Measurements from ENCODE around the gene ITGB2. TPM values are rescaled to one million over a fixed set of nuclear protein-coding genes. Genes with fewer than 3 reads are reported as not detected.

Gene ITGB2
- total RNA-seq, 1 donor from 2014 or later = not detected

DNA sequence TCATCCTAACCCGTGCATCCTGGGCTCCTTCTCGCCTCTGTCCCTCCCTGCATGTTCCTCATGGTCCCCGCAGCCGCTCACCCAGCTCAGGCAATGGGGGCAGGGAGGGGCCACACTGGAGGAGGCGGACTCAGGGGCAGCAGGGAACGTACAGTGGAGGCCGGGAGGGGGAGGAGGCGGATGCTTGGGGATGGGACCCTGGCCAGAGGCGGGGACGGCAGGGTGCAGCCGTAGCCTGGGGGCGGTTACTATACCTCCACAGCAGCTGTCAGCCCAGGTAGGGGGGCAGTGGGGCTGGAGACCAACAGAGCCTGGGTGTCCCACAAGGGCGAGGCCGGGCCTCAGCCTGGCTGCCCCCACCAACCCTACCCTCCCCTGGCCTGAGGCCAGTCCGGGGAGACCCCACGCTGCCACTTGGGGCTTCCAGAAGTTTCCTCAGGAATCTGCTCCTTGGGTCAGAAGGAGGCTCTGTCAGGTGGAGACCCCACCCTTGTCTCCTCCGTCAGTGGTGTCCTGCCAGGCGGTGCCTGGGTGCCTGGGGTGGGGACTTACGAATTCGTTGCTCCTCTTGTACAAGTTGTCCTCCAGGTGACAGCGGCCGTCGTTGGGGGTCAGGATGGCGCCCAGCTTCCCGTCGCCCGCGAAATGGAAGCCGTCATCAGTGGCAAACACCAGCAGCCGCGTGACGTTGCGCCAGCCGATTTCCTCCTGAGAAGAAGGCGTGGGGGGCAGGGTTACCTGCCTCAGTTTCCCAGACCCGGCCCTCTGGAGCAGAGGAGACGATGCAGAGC lies 20.7 kb downstream of the ITGB2 start:
- H3K27ac Mint-ChIP-seq = no peak overlapping the region
- H3K27me3 ChIP-seq = no peaks in the 10 kb centered on the region
- H3K9ac ChIP-seq = no peak overlapping the region
- H3K79me2 ChIP-seq (ENCODE audit: low read depth) = no peaks in the 10 kb centered on the region
- no peaks in the 10 kb centered on the region for H3K36me3 Mint-ChIP-seq
- DNase-seq (ENCODE audit: low spot score) = no peak
- H3K27ac ChIP-seq = no peak overlapping the region
- H3K4me1 ChIP-seq = peaks cover 10% of the 10 kb centered on the region
- H3K4me1 Mint-ChIP-seq = peaks cover 15% of the 10 kb centered on the region
- no peak overlapping the region for H3K4me2 ChIP-seq
- no peak overlapping the region for H2AFZ ChIP-seq (replicated peaks)
- peaks cover 14% of the 10 kb centered on the region for H3K27me3 Mint-ChIP-seq (ENCODE audit: insufficient read depth, low read depth)
- no peaks in the 10 kb centered on the region for H3K36me3 ChIP-seq
- H3K4me3 Mint-ChIP-seq = no peak overlapping the region
- peaks cover 9% of the 10 kb centered on the region for H3F3A ChIP-seq (ENCODE audit: low read depth)
- no peaks in the 10 kb centered on the region for H4K20me1 ChIP-seq (ENCODE audit: low read depth)
- no peaks in the 10 kb centered on the region for H3K9me3 Mint-ChIP-seq
- TF ChIP-seq, protein P1, sequence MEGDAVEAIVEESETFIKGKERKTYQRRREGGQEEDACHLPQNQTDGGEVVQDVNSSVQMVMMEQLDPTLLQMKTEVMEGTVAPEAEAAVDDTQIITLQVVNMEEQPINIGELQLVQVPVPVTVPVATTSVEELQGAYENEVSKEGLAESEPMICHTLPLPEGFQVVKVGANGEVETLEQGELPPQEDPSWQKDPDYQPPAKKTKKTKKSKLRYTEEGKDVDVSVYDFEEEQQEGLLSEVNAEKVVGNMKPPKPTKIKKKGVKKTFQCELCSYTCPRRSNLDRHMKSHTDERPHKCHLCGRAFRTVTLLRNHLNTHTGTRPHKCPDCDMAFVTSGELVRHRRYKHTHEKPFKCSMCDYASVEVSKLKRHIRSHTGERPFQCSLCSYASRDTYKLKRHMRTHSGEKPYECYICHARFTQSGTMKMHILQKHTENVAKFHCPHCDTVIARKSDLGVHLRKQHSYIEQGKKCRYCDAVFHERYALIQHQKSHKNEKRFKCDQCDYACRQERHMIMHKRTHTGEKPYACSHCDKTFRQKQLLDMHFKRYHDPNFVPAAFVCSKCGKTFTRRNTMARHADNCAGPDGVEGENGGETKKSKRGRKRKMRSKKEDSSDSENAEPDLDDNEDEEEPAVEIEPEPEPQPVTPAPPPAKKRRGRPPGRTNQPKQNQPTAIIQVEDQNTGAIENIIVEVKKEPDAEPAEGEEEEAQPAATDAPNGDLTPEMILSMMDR (IDR thresholded peaks at IDR 0.05) = no peak
- no peak for TF ChIP-seq EZH2 (IDR thresholded peaks at IDR 0.05)
- no peak for TF ChIP-seq EZH2phosphoT487 (IDR thresholded peaks at IDR 0.05)
- H3K4me3 ChIP-seq = no peak overlapping the region
- no peaks in the 10 kb centered on the region for H3K9me3 ChIP-seq (ENCODE audit: low read depth)

DNA sequence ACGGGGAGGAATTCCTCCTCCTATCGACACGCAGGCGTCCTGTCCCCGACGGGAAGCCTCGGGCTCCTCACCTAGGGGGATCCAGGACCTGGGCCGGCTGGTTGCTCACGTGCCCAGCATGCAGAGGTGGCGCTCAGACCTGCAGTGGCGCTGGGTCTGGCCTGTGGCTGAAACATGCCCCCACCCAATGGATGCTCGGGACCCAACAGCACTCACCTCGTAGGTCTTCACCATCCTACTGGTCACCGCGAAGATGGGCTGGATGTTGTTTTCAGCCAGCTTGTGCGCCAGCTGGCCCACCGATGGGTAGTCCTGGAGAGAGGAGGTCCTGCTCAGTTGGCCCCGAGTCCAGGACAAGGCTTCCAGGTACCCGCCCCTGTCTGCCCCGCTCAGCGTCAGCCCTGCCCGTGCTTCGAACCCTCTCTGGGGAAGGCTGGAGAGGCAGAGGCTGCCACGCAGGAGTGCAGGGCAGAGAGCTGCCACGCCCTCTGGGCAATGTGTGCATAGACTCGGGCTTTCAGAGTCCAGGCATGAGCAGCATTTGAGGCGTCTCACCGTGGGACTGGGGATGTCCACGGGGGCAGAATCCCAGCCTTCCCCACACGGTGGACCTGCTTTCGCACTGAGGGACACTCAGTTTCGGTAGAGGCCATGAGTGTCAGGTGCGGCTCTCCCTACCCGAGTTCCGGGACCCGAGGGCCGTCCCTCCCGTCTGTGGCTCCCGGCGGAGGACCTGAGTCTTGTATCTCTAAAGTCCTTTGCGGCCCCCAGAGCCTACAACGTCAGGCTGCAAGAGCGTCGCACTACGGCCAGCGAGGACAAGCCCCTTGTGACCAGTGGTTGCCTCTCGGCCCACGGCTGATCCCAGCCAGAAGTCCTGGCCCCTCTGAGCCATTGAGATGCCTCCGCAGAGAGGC lies 21.6 kb downstream of the ITGB2 start:
- Mint-ChIP-seq H3K9me3 (no peaks in the 10 kb centered on the region), H3K36me3 (no peaks in the 10 kb centered on the region), H3K4me3 (no peak overlapping the region), H3K27me3 (ENCODE audit: insufficient read depth, low read depth) (peaks cover 12% of the 10 kb centered on the region), H3K27ac (no peak overlapping the region), H3K4me1 (peaks cover 12% of the 10 kb centered on the region)
- no peaks in the 10 kb centered on the region for H3K9me3 ChIP-seq (ENCODE audit: low read depth)
- H3K9ac ChIP-seq = no peak overlapping the region
- no peaks in the 10 kb centered on the region for H3K36me3 ChIP-seq
- no peak overlapping the region for H3K27ac ChIP-seq
- peaks cover 10% of the 10 kb centered on the region for H3K4me1 ChIP-seq
- H4K20me1 ChIP-seq (ENCODE audit: low read depth) = no peaks in the 10 kb centered on the region
- H2AFZ ChIP-seq (replicated peaks) = no peak overlapping the region
- peaks cover 9% of the 10 kb centered on the region for H3F3A ChIP-seq (ENCODE audit: low read depth)
- H3K4me2 ChIP-seq = no peak overlapping the region
- no peaks in the 10 kb centered on the region for H3K27me3 ChIP-seq
- no peak overlapping the region for H3K4me3 ChIP-seq
- TF ChIP-seq EZH2phosphoT487 (IDR thresholded peaks at IDR 0.05) = no peak
- TF ChIP-seq EZH2 (IDR thresholded peaks at IDR 0.05) = no peak
- TF ChIP-seq, protein P1 (IDR thresholded peaks at IDR 0.05) = no peak
- H3K79me2 ChIP-seq (ENCODE audit: low read depth) = no peaks in the 10 kb centered on the region
- no peak for DNase-seq (ENCODE audit: low spot score)

DNA sequence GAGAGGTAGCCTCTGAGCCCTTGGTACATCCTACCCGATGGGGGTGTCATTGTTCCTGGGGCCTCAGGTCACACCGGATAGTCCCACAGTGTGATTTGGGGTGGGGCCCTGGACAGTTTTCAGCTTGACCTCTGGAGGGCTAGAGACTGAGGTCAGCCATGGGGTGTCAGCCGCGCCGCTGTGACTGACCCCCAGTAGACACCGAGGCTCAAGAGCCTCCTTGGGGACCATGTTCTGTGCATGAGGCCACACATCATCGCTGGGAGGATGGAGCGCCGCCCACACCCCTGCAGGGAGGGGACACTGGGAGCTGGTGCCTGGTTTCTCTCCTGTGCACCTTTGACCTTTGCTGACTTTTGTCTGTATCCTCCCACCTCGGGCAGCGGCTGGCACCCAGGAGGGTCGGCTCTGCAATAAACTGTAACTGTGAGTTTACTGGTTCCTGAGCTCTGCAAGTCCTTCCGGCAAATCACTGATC lies 22.6 kb downstream of the ITGB2 start:
- H3K27ac Mint-ChIP-seq = no peak overlapping the region
- no peaks in the 10 kb centered on the region for H3K9me3 ChIP-seq (ENCODE audit: low read depth)

More for the DNA sequence above, 22.6 kb downstream of the ITGB2 start:
- Histone ChIP-seq H3K27ac (no peak overlapping the region), H3K4me2 (no peak overlapping the region), H3K9ac (no peak overlapping the region), H3K27me3 (no peaks in the 10 kb centered on the region), H3K4me1 (peaks cover 10% of the 10 kb centered on the region), H3F3A (ENCODE audit: low read depth) (peaks cover 9% of the 10 kb centered on the region), H3K79me2 (ENCODE audit: low read depth) (no peaks in the 10 kb centered on the region), H2AFZ (replicated peaks) (no peak overlapping the region), H4K20me1 (ENCODE audit: low read depth) (no peaks in the 10 kb centered on the region), H3K36me3 (no peaks in the 10 kb centered on the region), H3K4me3 (no peak overlapping the region)
- Mint-ChIP-seq H3K4me3 (no peak overlapping the region), H3K4me1 (peaks cover 12% of the 10 kb centered on the region), H3K27me3 (ENCODE audit: insufficient read depth, low read depth) (peaks cover 14% of the 10 kb centered on the region), H3K36me3 (no peaks in the 10 kb centered on the region), H3K9me3 (no peaks in the 10 kb centered on the region)
- no peak for DNase-seq (ENCODE audit: low spot score)
- TF ChIP-seq EZH2phosphoT487 (IDR thresholded peaks at IDR 0.05) = no peak
- no peak for TF ChIP-seq EZH2 (IDR thresholded peaks at IDR 0.05)
- TF ChIP-seq, protein P1 (IDR thresholded peaks at IDR 0.05) = no peak

All from neural progenitor cell (in vitro differentiated cells).